T-helper 22 cell (primary cell): ENCODE measurements around the gene IGSF3.
"Not testable (repeated sequence)": the region's sequence is repeated elsewhere in the genome, so short reads cannot be mapped to it uniquely, and the experiment has no call there.

Experiments used
- DNase-seq: peaks from one replicate; pipeline ENCODE4 v3.0.0-alpha.2; 2020; ENCODE audit warnings: low read depth

IGSF3 gene

GRCh38 chr1:116595946-116596741, 71.4 kb downstream of the IGSF3 start:
- not testable (repeated sequence) for DNase-seq

- not testable (repeated sequence) for DNase-seq
Observed at GRCh38 chr1:116595065-116595840, 72.3 kb downstream of the IGSF3 start.

- DNase-seq, result not testable (repeated sequence)
Observed at GRCh38 chr1:116593977-116594376, 73.6 kb downstream of the IGSF3 start.

GRCh38 chr1:116593401-116593800, 74.1 kb downstream of the IGSF3 start:
- DNase-seq, result not testable (repeated sequence)

GRCh38 chr1:116591951-116592605, 75.5 kb downstream of the IGSF3 start:
- DNase-seq, result not testable (repeated sequence)

GRCh38 chr1:116591006-116591950, 76.3 kb downstream of the IGSF3 start:
- not testable (repeated sequence) for DNase-seq

GRCh38 chr1:116590359-116591005, 77.1 kb downstream of the IGSF3 start:
- DNase-seq, result not testable (repeated sequence)

- DNase-seq, result not testable (repeated sequence)
Observed at GRCh38 chr1:116589101-116589735, 78.3 kb downstream of the IGSF3 start.

GRCh38 chr1:116587501-116588227, 79.9 kb downstream of the IGSF3 start:
- no peak for DNase-seq

- DNase-seq, result no peak
Observed at GRCh38 chr1:116586741-116587143, 80.8 kb downstream of the IGSF3 start.

- no peak for DNase-seq
Observed at GRCh38 chr1:116585886-116586285, 81.6 kb downstream of the IGSF3 start.

GRCh38 chr1:116581323-116581885, 86.1 kb downstream of the IGSF3 start:
- no peak for DNase-seq

GRCh38 chr1:116580446-116581322, 86.8 kb downstream of the IGSF3 start:
- no peak for DNase-seq

- no peak for DNase-seq
Observed at GRCh38 chr1:116579259-116579875, 88.2 kb downstream of the IGSF3 start.

- no peak for DNase-seq
Observed at GRCh38 chr1:116578581-116578980, 89.0 kb downstream of the IGSF3 start.

GRCh38 chr1:116577759-116578314, 89.7 kb downstream of the IGSF3 start:
- DNase-seq, result no peak

- DNase-seq, result no peak
Observed at GRCh38 chr1:116574581-116575291, 92.8 kb downstream of the IGSF3 start.
